ENCODE results near the gene LINGO1.

LINGO1 gene

DNA sequence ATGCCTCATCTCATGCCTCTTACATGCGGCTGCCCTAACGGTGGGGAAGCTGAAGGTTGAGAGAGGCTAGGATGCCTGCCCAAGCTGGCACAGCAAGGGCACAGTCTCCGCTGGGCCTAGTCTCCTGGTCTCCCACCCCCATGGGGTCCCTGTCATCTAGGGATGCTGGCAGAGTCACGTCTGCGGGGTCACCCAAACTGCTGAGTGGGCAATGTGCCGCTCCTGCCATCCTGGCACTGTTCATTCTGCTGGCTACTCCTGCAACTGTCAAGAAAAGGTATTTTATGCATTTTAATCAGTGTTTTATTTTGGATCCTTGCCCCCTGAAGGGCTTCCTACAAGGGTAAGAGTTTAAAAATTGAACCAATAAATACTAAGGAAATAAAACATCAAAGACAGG lies 12.8 kb downstream of the LINGO1 start:
- H3K4me3 ChIP-seq (ENCODE audit: low read length): no peak overlapping the region
- no peaks in the 10 kb centered on the region for H3K4me1 ChIP-seq (ENCODE audit: control insufficient read depth, insufficient read depth, low read length)
- no peaks in the 10 kb centered on the region for H3K36me3 ChIP-seq (ENCODE audit: control insufficient read depth, insufficient read depth, low read length)
- H3K9ac ChIP-seq (ENCODE audit: low read length): no peak overlapping the region
- H3K27me3 ChIP-seq (ENCODE audit: control insufficient read depth, insufficient read depth, low read length): peaks cover 3% of the 10 kb centered on the region
- no peaks in the 10 kb centered on the region for H3K9me3 ChIP-seq (ENCODE audit: control insufficient read depth, low read length)

DNA sequence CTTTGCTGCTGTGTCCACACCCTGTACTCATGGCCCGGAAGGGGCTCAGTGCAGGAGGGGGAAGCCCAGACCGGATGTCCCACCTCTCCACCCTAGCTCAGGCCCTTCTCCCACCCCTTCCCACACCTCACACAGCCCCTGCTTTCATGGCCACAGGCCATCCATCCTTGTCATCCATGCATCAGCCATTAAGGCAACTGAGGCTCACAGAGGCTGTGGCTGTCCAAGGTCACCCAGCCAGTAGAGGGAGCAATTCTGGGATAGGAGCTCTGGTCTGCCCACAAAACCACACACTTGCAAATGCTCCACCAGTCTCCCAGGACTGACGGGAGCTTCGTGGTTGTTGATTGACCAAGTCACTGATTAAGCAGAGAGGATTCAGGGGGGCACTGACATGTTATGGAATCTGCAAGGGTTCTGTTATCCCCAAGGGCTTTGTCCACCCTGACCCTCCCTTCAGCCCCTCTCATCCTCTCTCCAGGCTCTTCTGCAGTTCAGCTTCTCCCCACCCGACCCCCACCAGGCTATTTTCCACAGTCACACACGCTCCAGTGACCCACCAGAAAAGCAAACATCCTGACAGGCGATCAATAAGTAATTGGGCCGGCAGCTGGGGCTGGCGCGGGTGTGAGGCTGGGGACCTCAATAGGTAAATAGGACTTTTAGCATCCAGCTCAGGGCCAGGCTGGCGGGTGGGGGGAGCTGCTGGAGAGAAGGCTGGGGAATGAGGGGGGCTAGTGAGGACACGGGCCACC lies 15.1 kb downstream of the LINGO1 start:
- H3K4me3 ChIP-seq (ENCODE audit: low read length): no peak overlapping the region
- H3K9ac ChIP-seq (ENCODE audit: low read length): no peak overlapping the region
- H3K27me3 ChIP-seq (ENCODE audit: control insufficient read depth, insufficient read depth, low read length): peaks cover under 1% of the 10 kb centered on the region
- H3K4me1 ChIP-seq (ENCODE audit: control insufficient read depth, insufficient read depth, low read length): no peaks in the 10 kb centered on the region
- H3K9me3 ChIP-seq (ENCODE audit: control insufficient read depth, low read length): no peaks in the 10 kb centered on the region
- no peaks in the 10 kb centered on the region for H3K36me3 ChIP-seq (ENCODE audit: control insufficient read depth, insufficient read depth, low read length)

DNA sequence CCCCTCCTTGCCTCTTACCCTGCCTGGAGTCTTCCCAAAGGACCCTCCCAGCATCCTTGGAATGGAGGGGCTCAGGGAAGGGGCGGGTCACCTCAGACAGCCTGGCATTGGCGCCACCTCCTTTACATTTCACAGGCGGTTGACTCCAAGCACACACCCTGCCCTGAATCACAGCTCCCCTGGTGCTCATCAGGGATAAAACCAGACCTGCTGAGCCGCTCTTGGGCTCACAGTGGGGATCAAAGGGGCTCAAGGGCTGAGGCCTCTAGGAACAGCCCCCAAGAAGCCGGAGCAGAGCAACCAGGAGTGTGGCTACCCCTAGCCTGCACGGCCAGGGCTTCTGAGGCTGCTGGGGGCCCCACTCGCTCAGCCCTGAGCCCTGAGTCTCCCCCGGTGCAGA lies 16.6 kb downstream of the LINGO1 start:
- no peaks in the 10 kb centered on the region for H3K36me3 ChIP-seq (ENCODE audit: control insufficient read depth, insufficient read depth, low read length)
- H3K4me1 ChIP-seq (ENCODE audit: control insufficient read depth, insufficient read depth, low read length): no peaks in the 10 kb centered on the region
- H3K27me3 ChIP-seq (ENCODE audit: control insufficient read depth, insufficient read depth, low read length): no peaks in the 10 kb centered on the region
- no peak overlapping the region for H3K9ac ChIP-seq (ENCODE audit: low read length)
- H3K9me3 ChIP-seq (ENCODE audit: control insufficient read depth, low read length): no peaks in the 10 kb centered on the region
- no peak overlapping the region for H3K4me3 ChIP-seq (ENCODE audit: low read length)

DNA sequence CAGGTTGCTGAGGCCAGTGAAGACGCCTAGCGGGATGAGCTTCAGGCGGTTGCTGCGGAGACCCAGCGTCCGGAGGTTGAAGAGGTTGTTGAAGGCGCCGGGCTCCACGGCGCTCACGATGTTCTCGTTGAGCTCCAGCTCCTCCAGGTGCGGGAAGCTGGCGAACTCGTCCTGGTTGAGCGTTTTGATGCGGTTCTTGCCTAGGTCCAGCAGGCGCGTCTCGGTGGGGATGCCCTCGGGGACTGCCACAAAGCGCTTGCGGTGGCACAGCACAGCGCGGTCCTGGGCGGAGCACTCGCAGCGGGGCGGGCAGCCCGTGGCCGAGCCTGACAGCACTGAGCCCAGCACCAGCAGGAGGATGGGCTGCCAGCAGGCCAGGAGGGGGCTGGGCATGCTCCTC lies 17.2 kb downstream of the LINGO1 start:
- Histone ChIP-seq H3K36me3 (ENCODE audit: control insufficient read depth, insufficient read depth, low read length) (no peaks in the 10 kb centered on the region), H3K9me3 (ENCODE audit: control insufficient read depth, low read length) (no peaks in the 10 kb centered on the region), H3K4me3 (ENCODE audit: low read length) (no peak overlapping the region), H3K27me3 (ENCODE audit: control insufficient read depth, insufficient read depth, low read length) (no peaks in the 10 kb centered on the region), H3K9ac (ENCODE audit: low read length) (no peak overlapping the region), H3K4me1 (ENCODE audit: control insufficient read depth, insufficient read depth, low read length) (no peaks in the 10 kb centered on the region)

DNA sequence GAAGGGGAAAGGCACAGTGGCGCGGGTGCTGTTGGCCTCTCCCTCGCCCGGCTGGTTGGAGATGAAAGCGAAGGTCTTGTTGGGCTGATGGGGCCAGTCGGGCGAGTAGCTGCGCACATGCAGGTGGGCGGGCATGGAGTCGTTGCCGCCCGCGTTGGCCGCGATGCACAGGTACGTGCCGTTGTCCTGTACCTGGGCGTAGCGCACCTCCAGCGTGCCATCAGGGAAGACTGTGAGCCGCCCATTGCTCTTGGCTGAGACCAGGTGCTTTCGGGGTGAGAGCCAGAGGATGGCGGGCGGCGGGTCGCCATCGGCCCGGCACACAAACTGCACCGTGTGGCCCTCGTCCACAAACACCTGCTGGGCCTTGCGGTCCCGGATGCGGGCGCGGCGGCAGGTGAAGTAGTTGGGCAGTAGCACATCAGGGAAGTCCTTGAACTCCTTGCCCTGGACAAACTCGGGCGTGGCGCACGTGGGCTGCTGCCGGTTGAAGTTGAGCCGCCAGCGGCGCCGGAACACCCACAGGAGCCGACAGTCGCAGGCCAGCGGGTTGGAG lies 18.4 kb downstream of the LINGO1 start:
- Histone ChIP-seq H3K9ac (ENCODE audit: low read length) (no peak overlapping the region), H3K9me3 (ENCODE audit: control insufficient read depth, low read length) (no peaks in the 10 kb centered on the region), H3K27me3 (ENCODE audit: control insufficient read depth, insufficient read depth, low read length) (no peaks in the 10 kb centered on the region), H3K36me3 (ENCODE audit: control insufficient read depth, insufficient read depth, low read length) (no peaks in the 10 kb centered on the region), H3K4me3 (ENCODE audit: low read length) (no peak overlapping the region), H3K4me1 (ENCODE audit: control insufficient read depth, insufficient read depth, low read length) (no peaks in the 10 kb centered on the region)

DNA sequence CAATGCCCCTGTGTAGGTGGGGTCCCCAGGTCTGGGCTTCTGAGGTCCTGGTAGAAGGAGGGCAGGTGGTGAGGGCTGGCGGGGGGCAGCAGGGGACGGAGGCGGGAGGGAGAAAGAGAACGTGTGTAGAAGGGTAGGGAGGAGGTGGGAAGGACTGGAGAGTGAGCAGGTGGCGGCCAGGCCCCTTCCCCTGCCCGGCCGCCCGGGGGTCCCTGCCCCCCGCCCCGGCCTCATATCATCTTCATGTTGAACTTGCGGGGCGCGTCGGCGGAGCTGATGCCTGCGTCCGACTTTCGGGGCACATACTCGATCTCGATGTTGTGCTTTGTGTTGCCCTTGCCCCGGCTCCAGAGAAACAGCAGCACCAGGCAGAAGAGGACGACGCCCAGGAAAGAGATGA lies 18.9 kb downstream of the LINGO1 start:
- no peaks in the 10 kb centered on the region for H3K36me3 ChIP-seq (ENCODE audit: control insufficient read depth, insufficient read depth, low read length)
- no peaks in the 10 kb centered on the region for H3K4me1 ChIP-seq (ENCODE audit: control insufficient read depth, insufficient read depth, low read length)

DNA sequence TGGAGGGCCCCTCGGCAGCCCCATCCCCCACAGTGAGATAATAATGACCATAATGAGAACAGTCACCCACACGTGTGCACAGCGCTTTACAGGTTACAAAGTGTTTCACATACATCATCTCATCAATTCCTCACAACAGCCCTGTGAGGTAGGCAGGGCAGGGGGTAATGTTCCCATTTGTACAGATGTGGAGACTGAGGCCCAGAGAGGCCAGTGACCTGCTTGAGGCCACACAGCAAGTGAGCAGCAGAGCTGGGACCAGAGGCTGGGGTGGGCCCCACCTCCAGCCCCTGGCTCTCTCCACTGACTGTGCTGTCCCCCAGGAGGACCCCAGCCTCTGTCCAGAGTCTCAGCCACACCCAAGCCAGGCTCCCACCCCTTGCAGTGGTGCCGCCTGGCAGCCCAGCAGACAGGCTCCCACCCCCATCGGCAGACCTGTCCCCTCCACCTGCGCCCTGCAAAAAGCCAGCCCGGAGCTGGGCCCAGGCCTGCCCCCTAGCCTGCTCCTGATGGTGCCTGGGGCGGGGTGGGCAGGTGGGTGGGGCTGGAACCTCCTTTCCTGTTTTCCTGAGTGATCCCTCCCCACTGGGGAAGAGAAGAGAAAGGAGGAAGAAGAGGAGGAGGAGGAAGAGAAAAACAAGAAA lies 19.6 kb downstream of the LINGO1 start:
- H3K27me3 ChIP-seq (ENCODE audit: control insufficient read depth, insufficient read depth, low read length): no peaks in the 10 kb centered on the region
- H3K4me1 ChIP-seq (ENCODE audit: control insufficient read depth, insufficient read depth, low read length): no peaks in the 10 kb centered on the region
- no peaks in the 10 kb centered on the region for H3K36me3 ChIP-seq (ENCODE audit: control insufficient read depth, insufficient read depth, low read length)
- H3K4me3 ChIP-seq (ENCODE audit: low read length): no peak overlapping the region
- H3K9ac ChIP-seq (ENCODE audit: low read length): no peak overlapping the region
- H3K9me3 ChIP-seq (ENCODE audit: control insufficient read depth, low read length): no peaks in the 10 kb centered on the region

More for the DNA sequence above, 18.9 kb downstream of the LINGO1 start:
- no peaks in the 10 kb centered on the region for H3K9me3 ChIP-seq (ENCODE audit: control insufficient read depth, low read length)
- no peak overlapping the region for H3K4me3 ChIP-seq (ENCODE audit: low read length)
- H3K27me3 ChIP-seq (ENCODE audit: control insufficient read depth, insufficient read depth, low read length): no peaks in the 10 kb centered on the region
- H3K9ac ChIP-seq (ENCODE audit: low read length): no peak overlapping the region

DNA sequence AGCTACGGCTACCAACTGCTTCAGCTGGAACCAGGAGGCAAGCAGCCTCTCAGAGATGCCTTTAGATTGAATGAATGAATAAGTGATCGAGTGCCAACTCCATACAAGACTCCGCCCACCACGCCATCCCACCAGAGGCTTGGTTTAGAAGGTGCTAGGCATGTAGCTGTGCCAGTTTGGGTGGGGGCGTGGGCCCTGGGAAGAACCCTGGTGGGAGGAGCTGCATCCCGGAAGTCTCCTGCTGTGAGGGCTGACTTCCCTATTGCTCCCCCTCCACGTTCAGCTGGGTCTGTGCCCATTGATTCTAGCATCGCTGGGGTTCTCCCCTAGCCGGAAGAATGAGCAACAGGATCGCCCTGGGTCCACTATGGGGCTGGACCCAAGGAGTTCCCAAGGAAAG lies 20.9 kb downstream of the LINGO1 start:
- no peak overlapping the region for H3K4me3 ChIP-seq (ENCODE audit: low read length)
- H3K9me3 ChIP-seq (ENCODE audit: control insufficient read depth, low read length): no peaks in the 10 kb centered on the region
- H3K27me3 ChIP-seq (ENCODE audit: control insufficient read depth, insufficient read depth, low read length): no peaks in the 10 kb centered on the region
- no peak overlapping the region for H3K9ac ChIP-seq (ENCODE audit: low read length)
- no peaks in the 10 kb centered on the region for H3K4me1 ChIP-seq (ENCODE audit: control insufficient read depth, insufficient read depth, low read length)
- no peaks in the 10 kb centered on the region for H3K36me3 ChIP-seq (ENCODE audit: control insufficient read depth, insufficient read depth, low read length)

DNA sequence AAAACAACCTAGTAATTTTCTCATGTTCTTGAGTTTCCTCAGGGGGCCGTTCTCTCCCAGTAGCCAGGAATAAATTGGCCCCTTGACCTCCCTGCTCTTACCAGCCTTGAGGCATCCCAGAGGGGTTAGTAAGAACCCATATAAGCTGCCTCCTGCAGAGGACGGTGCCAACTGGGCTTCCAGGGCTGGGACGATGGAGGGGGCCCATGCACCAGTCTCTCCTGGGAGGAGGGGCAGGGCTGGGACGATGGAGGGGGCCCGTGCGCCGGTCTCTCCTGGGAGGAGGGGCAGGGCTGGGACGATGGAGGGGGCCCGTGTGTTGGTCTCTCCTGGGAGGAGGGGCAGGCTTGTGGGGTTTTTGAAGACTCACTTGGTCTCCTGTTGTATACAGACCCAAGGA lies 22.0 kb downstream of the LINGO1 start:
- Histone ChIP-seq H3K4me3 (ENCODE audit: low read length) (no peak overlapping the region), H3K9ac (ENCODE audit: low read length) (no peak overlapping the region), H3K9me3 (ENCODE audit: control insufficient read depth, low read length) (no peaks in the 10 kb centered on the region)

DNA sequence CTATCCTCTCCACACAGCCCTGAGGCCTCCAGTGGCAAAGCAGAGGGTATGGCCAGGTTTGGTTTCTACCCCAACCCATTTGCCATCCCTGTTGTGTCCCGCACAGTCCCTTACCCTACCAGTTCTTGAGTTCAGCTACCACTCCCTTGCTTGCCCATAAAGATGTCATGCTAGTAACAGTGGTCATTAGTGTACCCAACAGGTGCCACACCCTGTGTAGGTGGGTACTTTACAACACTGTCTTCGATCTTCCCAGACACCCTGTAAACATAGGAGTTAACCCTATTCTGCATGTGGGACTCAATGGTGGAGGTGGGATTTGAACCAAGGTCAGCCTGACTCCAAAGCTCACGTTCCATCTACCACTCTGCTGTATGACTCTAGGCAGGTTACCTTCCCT lies 23.2 kb downstream of the LINGO1 start:
- no peaks in the 10 kb centered on the region for H3K36me3 ChIP-seq (ENCODE audit: control insufficient read depth, insufficient read depth, low read length)
- H3K9ac ChIP-seq (ENCODE audit: low read length): no peak overlapping the region
- peaks cover 8% of the 10 kb centered on the region for H3K4me1 ChIP-seq (ENCODE audit: control insufficient read depth, insufficient read depth, low read length)
- H3K9me3 ChIP-seq (ENCODE audit: control insufficient read depth, low read length): no peaks in the 10 kb centered on the region
- no peak overlapping the region for H3K4me3 ChIP-seq (ENCODE audit: low read length)
- H3K27me3 ChIP-seq (ENCODE audit: control insufficient read depth, insufficient read depth, low read length): no peaks in the 10 kb centered on the region

More for the DNA sequence above, 22.0 kb downstream of the LINGO1 start:
- Histone ChIP-seq H3K27me3 (ENCODE audit: control insufficient read depth, insufficient read depth, low read length) (no peaks in the 10 kb centered on the region), H3K4me1 (ENCODE audit: control insufficient read depth, insufficient read depth, low read length) (peaks cover under 1% of the 10 kb centered on the region), H3K36me3 (ENCODE audit: control insufficient read depth, insufficient read depth, low read length) (no peaks in the 10 kb centered on the region)

DNA sequence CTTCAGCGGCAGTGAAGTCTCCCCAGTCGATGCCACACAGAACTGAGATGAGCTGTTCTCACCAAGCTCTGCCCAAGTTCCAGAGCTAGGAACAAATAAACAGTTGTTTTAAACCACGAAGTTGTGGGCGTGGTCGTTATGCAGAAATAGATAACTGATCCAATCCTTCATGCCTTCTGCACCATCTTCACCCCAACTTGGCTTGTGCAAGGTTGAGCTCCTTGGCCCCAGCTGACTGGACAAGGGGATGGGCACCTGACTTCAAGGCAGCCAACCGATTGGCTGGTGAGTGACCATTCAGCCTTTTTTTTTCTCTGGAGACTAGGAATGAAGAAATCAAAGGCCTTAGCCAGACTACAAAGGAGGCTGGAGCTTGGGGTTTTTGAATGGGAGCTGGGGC lies 23.9 kb downstream of the LINGO1 start:
- no peaks in the 10 kb centered on the region for H3K36me3 ChIP-seq (ENCODE audit: control insufficient read depth, insufficient read depth, low read length)
- no peaks in the 10 kb centered on the region for H3K27me3 ChIP-seq (ENCODE audit: control insufficient read depth, insufficient read depth, low read length)
- H3K4me3 ChIP-seq (ENCODE audit: low read length): no peak overlapping the region
- H3K9me3 ChIP-seq (ENCODE audit: control insufficient read depth, low read length): no peaks in the 10 kb centered on the region
- H3K9ac ChIP-seq (ENCODE audit: low read length): no peak overlapping the region
- peaks cover 8% of the 10 kb centered on the region for H3K4me1 ChIP-seq (ENCODE audit: control insufficient read depth, insufficient read depth, low read length)

DNA sequence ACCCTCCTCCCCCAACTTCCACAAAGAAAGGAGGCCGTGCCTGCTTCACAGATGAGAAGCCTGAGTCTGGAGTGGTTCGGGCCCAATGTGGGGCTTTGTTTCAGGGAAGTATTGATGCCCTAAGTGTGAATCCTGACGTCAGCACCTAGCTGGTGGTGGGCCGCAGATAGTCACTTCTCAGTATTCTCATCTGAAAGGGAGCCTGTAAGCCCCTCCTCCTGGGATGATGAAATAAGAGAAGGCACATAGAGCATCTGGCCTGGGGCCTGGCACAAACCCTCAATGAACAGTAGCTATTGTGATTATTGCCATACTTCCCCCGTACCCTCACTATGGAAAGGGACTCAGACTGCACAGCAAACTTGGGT lies 24.8 kb downstream of the LINGO1 start:
- H3K9ac ChIP-seq (ENCODE audit: low read length): no peak overlapping the region
- H3K9me3 ChIP-seq (ENCODE audit: control insufficient read depth, low read length): no peaks in the 10 kb centered on the region
- no peak overlapping the region for H3K4me3 ChIP-seq (ENCODE audit: low read length)
- H3K4me1 ChIP-seq (ENCODE audit: control insufficient read depth, insufficient read depth, low read length): peaks cover 8% of the 10 kb centered on the region
- H3K36me3 ChIP-seq (ENCODE audit: control insufficient read depth, insufficient read depth, low read length): no peaks in the 10 kb centered on the region
- no peaks in the 10 kb centered on the region for H3K27me3 ChIP-seq (ENCODE audit: control insufficient read depth, insufficient read depth, low read length)

Measured in mucosa of stomach (tissue), 1 donor.